ENCODE results near the gene SBF1.
A peak's percentile ranks its signal among the peaks of the same experiment; 100 is the strongest.

SBF1 gene

DNA sequence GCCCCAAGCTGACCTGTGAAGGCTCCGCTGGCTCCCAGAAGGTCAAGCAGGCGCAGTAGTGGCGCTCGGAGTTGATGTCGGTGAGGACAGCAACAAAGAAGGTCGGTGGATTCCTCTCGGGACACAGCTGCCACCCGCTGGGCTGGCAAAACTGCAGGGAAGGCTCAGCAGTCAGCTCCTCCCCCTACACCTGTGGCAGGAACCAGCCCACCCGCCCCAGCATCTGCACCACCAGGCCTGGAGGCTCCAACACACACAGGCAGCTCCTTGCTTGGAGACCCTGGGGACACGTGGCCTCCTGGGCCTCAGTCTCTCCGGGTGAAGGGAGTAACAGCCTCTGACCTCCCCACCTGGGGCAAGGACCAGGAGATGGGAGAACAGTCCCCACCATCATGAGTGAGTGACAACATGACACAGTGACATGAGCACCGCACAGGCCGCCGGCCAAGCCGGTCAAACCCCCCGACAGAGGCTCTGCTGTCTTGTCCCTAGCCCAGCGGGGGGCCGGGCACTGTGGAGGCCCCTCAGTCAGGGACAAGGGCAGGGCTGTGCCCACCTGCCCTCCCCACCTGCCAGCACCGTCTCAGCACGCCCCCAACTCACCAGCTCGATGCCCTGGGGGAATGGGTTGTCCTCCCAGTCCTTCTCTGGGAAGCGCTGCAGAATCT is 6.9 kb downstream of the SBF1 start:
- peaks cover 0 to 3% of the 10 kb centered on the region in 2 donors for H3K4me1 ChIP-seq (ENCODE audit: control insufficient read depth in 2 of 2, insufficient read depth in 1 of 2, low read depth in 1 of 2, low read length in 2 of 2)
- H3K9me3 ChIP-seq (replicated peaks in 1 of 2; ENCODE audit: control insufficient read depth in 2 of 2, insufficient read depth in 1 of 2, low read depth in 1 of 2, low read length in 2 of 2): no peaks in the 10 kb centered on the region
- no peak overlapping the region for H3K14ac ChIP-seq (ENCODE audit: low read length)
- H3K79me1 ChIP-seq (ENCODE audit: low read depth, low read length): peaks cover 47% of the 10 kb centered on the region
- H2BK5ac ChIP-seq (ENCODE audit: low read length): no peak overlapping the region
- H3K9ac ChIP-seq (ENCODE audit: low read depth, low read length, poor library complexity): no peak overlapping the region
- no peak overlapping the region for H3K18ac ChIP-seq (ENCODE audit: low read length)
- H2AK5ac ChIP-seq (ENCODE audit: low read depth, low read length): no peak overlapping the region
- H4K91ac ChIP-seq (ENCODE audit: low read depth, low read length, poor library complexity): no peak overlapping the region
- no peak overlapping the region for H3K4ac ChIP-seq (ENCODE audit: low read length)
- no peaks in the 10 kb centered on the region for H3K27me3 ChIP-seq (ENCODE audit: control insufficient read depth in 3 of 3, insufficient read depth in 3 of 3, low read depth in 1 of 3, low read length in 3 of 3)
- H3K23ac ChIP-seq (ENCODE audit: low read depth, low read length, poor library complexity): no peak overlapping the region
- H3K4me3 ChIP-seq (ENCODE audit: low read length in 2 of 2): no peak overlapping the region
- H3K4me2 ChIP-seq (ENCODE audit: insufficient read depth, low read length, poor library complexity, severe bottlenecking): no peak overlapping the region
- H2BK12ac ChIP-seq (ENCODE audit: low read length): no peak overlapping the region
- H2BK120ac ChIP-seq (ENCODE audit: low read depth, low read length): no peak overlapping the region
- H4K8ac ChIP-seq (ENCODE audit: low read depth, low read length): no peak overlapping the region
- no peak overlapping the region for H2AFZ ChIP-seq (ENCODE audit: low read length)
- no CpG with 5 or more reads among the region's 22 CpGs for WGBS, 2 donors (ENCODE audit: extremely low coverage in 2 of 2, insufficient read length in 2 of 2, insufficient replicate concordance in 1 of 2)
- no peak overlapping the region for H2BK15ac ChIP-seq (ENCODE audit: low read length)
- H3K27ac ChIP-seq (replicated peaks; ENCODE audit: low read length): no peak overlapping the region
- peaks cover 40 to 71% of the 10 kb centered on the region in 2 donors for H3K36me3 ChIP-seq (replicated peaks in 1 of 2; ENCODE audit: control insufficient read depth in 2 of 2, insufficient read depth in 2 of 2, low read length in 2 of 2)
- DNase-seq (ENCODE audit: low spot score): no peak

DNA sequence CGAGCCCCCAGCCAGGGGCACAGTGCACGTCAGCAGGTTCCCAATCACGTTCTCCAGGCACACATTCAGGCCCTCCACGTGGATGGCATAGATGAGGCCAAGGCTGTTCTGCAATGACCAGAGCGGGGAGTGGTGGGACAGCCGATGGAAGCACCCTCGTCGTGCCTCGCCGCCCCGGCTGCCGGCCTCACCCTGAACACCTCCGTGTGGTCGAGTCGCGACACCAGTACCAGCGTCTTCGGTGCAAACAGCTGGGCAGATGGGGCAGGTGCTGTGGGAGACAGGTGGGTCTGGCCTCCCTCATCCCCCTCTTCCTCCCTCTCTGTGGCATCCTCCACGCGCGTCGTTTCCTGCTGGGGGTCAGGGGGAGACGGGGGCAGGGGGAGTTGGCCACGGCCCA is 7.5 kb downstream of the SBF1 start:
- peaks cover 45 to 71% of the 10 kb centered on the region in 2 donors for H3K36me3 ChIP-seq (replicated peaks in 1 of 2; ENCODE audit: control insufficient read depth in 2 of 2, insufficient read depth in 2 of 2, low read length in 2 of 2)
- no peak overlapping the region for H2AFZ ChIP-seq (ENCODE audit: low read length)

DNA sequence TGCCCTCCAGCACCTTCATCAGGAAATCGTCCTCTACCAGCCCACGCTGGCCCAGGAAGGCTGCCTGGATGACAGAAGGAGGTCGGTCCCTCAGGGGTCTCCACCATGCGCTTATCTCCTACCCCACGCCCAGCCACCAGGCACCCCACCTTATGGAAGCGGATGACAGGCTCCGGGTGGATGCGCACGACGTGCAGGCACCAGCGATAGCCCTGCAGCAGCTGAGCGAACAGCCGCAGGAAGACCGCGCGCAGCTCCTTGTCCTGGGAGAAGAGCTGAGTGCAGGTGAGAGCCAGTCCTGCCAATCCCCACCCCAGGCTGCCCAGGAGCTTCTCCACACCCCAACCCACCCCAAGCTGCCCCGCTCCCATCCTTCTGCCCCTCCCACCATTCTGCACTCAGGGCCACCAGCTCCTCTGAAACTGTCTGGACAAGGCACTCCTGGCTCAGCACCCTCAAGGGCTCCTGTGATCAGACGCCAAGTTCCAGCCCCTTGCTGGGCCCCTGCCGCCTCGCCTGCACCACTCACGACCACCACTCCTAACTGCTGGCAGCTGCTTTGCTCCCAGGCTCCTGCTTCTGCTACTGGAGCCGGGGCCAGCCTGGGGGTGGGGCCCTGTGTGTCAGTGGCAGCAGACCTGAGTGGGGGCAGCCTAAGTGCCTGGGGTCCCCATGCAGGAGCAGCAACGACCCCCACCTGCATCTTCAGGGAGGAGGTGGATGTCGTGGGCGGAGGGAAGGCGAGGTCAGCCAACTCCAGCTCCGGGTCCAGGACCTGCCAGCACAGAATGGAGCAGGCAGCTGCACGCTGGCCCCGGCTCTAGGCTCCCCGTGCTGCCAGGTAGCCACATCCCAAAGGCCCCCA is 9.5 kb downstream of the SBF1 start:
- H4K91ac ChIP-seq (ENCODE audit: low read depth, low read length, poor library complexity): peak overlapping the region; percentile 79
- H3K18ac ChIP-seq (ENCODE audit: low read length): no peak overlapping the region
- no peak overlapping the region for H3K9ac ChIP-seq (ENCODE audit: low read depth, low read length, poor library complexity)
- peaks cover 0 to 2% of the 10 kb centered on the region in 2 donors for H3K4me1 ChIP-seq (ENCODE audit: control insufficient read depth in 2 of 2, insufficient read depth in 1 of 2, low read depth in 1 of 2, low read length in 2 of 2)
- H2BK15ac ChIP-seq (ENCODE audit: low read length): no peak overlapping the region
- no peak overlapping the region for H2AFZ ChIP-seq (ENCODE audit: low read length)
- no peak overlapping the region for H3K4me3 ChIP-seq (ENCODE audit: low read length in 2 of 2)
- no peak overlapping the region for H3K4me2 ChIP-seq (ENCODE audit: insufficient read depth, low read length, poor library complexity, severe bottlenecking)
- no CpG with 5 or more reads among the region's 30 CpGs for WGBS, 2 donors (ENCODE audit: extremely low coverage in 2 of 2, insufficient read length in 2 of 2, insufficient replicate concordance in 1 of 2)
- H3K4ac ChIP-seq (ENCODE audit: low read length): no peak overlapping the region
- H3K9me3 ChIP-seq (replicated peaks in 1 of 2; ENCODE audit: control insufficient read depth in 2 of 2, insufficient read depth in 1 of 2, low read depth in 1 of 2, low read length in 2 of 2): no peaks in the 10 kb centered on the region
- peak overlapping the region; percentile 65 for H3K23ac ChIP-seq (ENCODE audit: low read depth, low read length, poor library complexity)
- H3K27ac ChIP-seq (replicated peaks; ENCODE audit: low read length): no peak overlapping the region
- H3K14ac ChIP-seq (ENCODE audit: low read length): peak overlapping the region; percentile 56
- no peak for DNase-seq (ENCODE audit: low spot score)
- no peaks in the 10 kb centered on the region for H3K27me3 ChIP-seq (ENCODE audit: control insufficient read depth in 3 of 3, insufficient read depth in 3 of 3, low read depth in 1 of 3, low read length in 3 of 3)
- peaks cover 28% of the 10 kb centered on the region for H3K79me1 ChIP-seq (ENCODE audit: low read depth, low read length)
- H2BK120ac ChIP-seq (ENCODE audit: low read depth, low read length): no peak overlapping the region
- no peak overlapping the region for H2BK12ac ChIP-seq (ENCODE audit: low read length)
- H3K36me3 ChIP-seq (replicated peaks in 1 of 2; ENCODE audit: control insufficient read depth in 2 of 2, insufficient read depth in 2 of 2, low read length in 2 of 2): peaks cover 63 to 79% of the 10 kb centered on the region in 2 donors
- H4K8ac ChIP-seq (ENCODE audit: low read depth, low read length): no peak overlapping the region
- no peak overlapping the region for H2BK5ac ChIP-seq (ENCODE audit: low read length)
- H2AK5ac ChIP-seq (ENCODE audit: low read depth, low read length): no peak overlapping the region

More for the DNA sequence above, 7.5 kb downstream of the SBF1 start:
- Histone ChIP-seq H2AK5ac (ENCODE audit: low read depth, low read length) (no peak overlapping the region), H3K23ac (ENCODE audit: low read depth, low read length, poor library complexity) (peak overlapping the region; percentile 73), H3K9me3 (replicated peaks in 1 of 2; ENCODE audit: control insufficient read depth in 2 of 2, insufficient read depth in 1 of 2, low read depth in 1 of 2, low read length in 2 of 2) (no peaks in the 10 kb centered on the region), H2BK120ac (ENCODE audit: low read depth, low read length) (no peak overlapping the region), H3K4me3 (ENCODE audit: low read length in 2 of 2) (no peak overlapping the region), H3K14ac (ENCODE audit: low read length) (no peak overlapping the region), H3K4me1 (ENCODE audit: control insufficient read depth in 2 of 2, insufficient read depth in 1 of 2, low read depth in 1 of 2, low read length in 2 of 2) (peaks cover 0 to 3% of the 10 kb centered on the region in 2 donors), H3K27ac (replicated peaks; ENCODE audit: low read length) (no peak overlapping the region), H3K79me1 (ENCODE audit: low read depth, low read length) (peaks cover 43% of the 10 kb centered on the region), H3K4ac (ENCODE audit: low read length) (no peak overlapping the region), H2BK15ac (ENCODE audit: low read length) (no peak overlapping the region), H3K4me2 (ENCODE audit: insufficient read depth, low read length, poor library complexity, severe bottlenecking) (peak overlapping the region; percentile 18), H3K9ac (ENCODE audit: low read depth, low read length, poor library complexity) (no peak overlapping the region), H2BK5ac (ENCODE audit: low read length) (no peak overlapping the region), H4K8ac (ENCODE audit: low read depth, low read length) (no peak overlapping the region), H3K18ac (ENCODE audit: low read length) (no peak overlapping the region), H3K27me3 (ENCODE audit: control insufficient read depth in 3 of 3, insufficient read depth in 3 of 3, low read depth in 1 of 3, low read length in 3 of 3) (no peaks in the 10 kb centered on the region), H4K91ac (ENCODE audit: low read depth, low read length, poor library complexity) (no peak overlapping the region), H2BK12ac (ENCODE audit: low read length) (no peak overlapping the region)
- no CpG with 5 or more reads among the region's 24 CpGs for WGBS, 2 donors (ENCODE audit: extremely low coverage in 2 of 2, insufficient read length in 2 of 2, insufficient replicate concordance in 1 of 2)
- no peak for DNase-seq (ENCODE audit: low spot score)

- Histone ChIP-seq H2BK15ac (ENCODE audit: low read length) (no peak overlapping the region), H2BK120ac (ENCODE audit: low read depth, low read length) (no peak overlapping the region), H3K4me3 (ENCODE audit: low read length in 2 of 2) (no peak overlapping the region), H3K4ac (ENCODE audit: low read length) (no peak overlapping the region), H3K18ac (ENCODE audit: low read length) (no peak overlapping the region), H2AFZ (ENCODE audit: low read length) (no peak overlapping the region), H4K91ac (ENCODE audit: low read depth, low read length, poor library complexity) (peak overlapping the region; percentile 79), H3K27ac (replicated peaks; ENCODE audit: low read length) (no peak overlapping the region), H3K4me2 (ENCODE audit: insufficient read depth, low read length, poor library complexity, severe bottlenecking) (no peak overlapping the region), H3K27me3 (ENCODE audit: control insufficient read depth in 3 of 3, insufficient read depth in 3 of 3, low read depth in 1 of 3, low read length in 3 of 3) (no peaks in the 10 kb centered on the region), H3K4me1 (ENCODE audit: control insufficient read depth in 2 of 2, insufficient read depth in 1 of 2, low read depth in 1 of 2, low read length in 2 of 2) (no peaks in the 10 kb centered on the region), H3K14ac (ENCODE audit: low read length) (no peak overlapping the region), H3K9ac (ENCODE audit: low read depth, low read length, poor library complexity) (peak overlapping the region; percentile 44), H3K23ac (ENCODE audit: low read depth, low read length, poor library complexity) (no peak overlapping the region), H4K8ac (ENCODE audit: low read depth, low read length) (no peak overlapping the region), H2BK5ac (ENCODE audit: low read length) (no peak overlapping the region), H2BK12ac (ENCODE audit: low read length) (no peak overlapping the region), H3K9me3 (replicated peaks in 1 of 2; ENCODE audit: control insufficient read depth in 2 of 2, insufficient read depth in 1 of 2, low read depth in 1 of 2, low read length in 2 of 2) (no peaks in the 10 kb centered on the region), H3K79me1 (ENCODE audit: low read depth, low read length) (peaks cover 22% of the 10 kb centered on the region), H2AK5ac (ENCODE audit: low read depth, low read length) (no peak overlapping the region), H3K36me3 (replicated peaks in 1 of 2; ENCODE audit: control insufficient read depth in 2 of 2, insufficient read depth in 2 of 2, low read length in 2 of 2) (peaks cover 70 to 88% of the 10 kb centered on the region in 2 donors)
- DNase-seq (ENCODE audit: low spot score): no peak
- WGBS, 2 donors (ENCODE audit: extremely low coverage in 2 of 2, insufficient read length in 2 of 2, insufficient replicate concordance in 1 of 2): no CpG with 5 or more reads among the region's 24 CpGs
These were observed 10.4 kb downstream of the SBF1 start for GRCh38 chr22:50464451-50464850.

Data from neuronal stem cell (in vitro differentiated cells).